Stimulated activated CD8-positive, alpha-beta memory T cell treated with anti-CD3 and anti-CD28 coated beads, Interleukin-7, amount 100 ng/mL, for 4 hours (primary cell): Measurements from ENCODE around the gene XPO6.
"Not testable (repeated sequence)": the region's sequence is repeated elsewhere in the genome, so short reads cannot be mapped to it uniquely, and the experiment has no call there.

Experiments used
- DNase-seq, 2 donors: peaks; one replicate each; pipeline ENCODE4 v3.0.0-alpha.2; 2020; ENCODE audit warnings: low read depth in 2 of 2

XPO6 gene, protein sequence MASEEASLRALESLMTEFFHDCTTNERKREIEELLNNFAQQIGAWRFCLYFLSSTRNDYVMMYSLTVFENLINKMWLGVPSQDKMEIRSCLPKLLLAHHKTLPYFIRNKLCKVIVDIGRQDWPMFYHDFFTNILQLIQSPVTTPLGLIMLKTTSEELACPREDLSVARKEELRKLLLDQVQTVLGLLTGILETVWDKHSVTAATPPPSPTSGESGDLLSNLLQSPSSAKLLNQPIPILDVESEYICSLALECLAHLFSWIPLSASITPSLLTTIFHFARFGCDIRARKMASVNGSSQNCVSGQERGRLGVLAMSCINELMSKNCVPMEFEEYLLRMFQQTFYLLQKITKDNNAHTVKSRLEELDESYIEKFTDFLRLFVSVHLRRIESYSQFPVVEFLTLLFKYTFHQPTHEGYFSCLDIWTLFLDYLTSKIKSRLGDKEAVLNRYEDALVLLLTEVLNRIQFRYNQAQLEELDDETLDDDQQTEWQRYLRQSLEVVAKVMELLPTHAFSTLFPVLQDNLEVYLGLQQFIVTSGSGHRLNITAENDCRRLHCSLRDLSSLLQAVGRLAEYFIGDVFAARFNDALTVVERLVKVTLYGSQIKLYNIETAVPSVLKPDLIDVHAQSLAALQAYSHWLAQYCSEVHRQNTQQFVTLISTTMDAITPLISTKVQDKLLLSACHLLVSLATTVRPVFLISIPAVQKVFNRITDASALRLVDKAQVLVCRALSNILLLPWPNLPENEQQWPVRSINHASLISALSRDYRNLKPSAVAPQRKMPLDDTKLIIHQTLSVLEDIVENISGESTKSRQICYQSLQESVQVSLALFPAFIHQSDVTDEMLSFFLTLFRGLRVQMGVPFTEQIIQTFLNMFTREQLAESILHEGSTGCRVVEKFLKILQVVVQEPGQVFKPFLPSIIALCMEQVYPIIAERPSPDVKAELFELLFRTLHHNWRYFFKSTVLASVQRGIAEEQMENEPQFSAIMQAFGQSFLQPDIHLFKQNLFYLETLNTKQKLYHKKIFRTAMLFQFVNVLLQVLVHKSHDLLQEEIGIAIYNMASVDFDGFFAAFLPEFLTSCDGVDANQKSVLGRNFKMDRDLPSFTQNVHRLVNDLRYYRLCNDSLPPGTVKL

DNA sequence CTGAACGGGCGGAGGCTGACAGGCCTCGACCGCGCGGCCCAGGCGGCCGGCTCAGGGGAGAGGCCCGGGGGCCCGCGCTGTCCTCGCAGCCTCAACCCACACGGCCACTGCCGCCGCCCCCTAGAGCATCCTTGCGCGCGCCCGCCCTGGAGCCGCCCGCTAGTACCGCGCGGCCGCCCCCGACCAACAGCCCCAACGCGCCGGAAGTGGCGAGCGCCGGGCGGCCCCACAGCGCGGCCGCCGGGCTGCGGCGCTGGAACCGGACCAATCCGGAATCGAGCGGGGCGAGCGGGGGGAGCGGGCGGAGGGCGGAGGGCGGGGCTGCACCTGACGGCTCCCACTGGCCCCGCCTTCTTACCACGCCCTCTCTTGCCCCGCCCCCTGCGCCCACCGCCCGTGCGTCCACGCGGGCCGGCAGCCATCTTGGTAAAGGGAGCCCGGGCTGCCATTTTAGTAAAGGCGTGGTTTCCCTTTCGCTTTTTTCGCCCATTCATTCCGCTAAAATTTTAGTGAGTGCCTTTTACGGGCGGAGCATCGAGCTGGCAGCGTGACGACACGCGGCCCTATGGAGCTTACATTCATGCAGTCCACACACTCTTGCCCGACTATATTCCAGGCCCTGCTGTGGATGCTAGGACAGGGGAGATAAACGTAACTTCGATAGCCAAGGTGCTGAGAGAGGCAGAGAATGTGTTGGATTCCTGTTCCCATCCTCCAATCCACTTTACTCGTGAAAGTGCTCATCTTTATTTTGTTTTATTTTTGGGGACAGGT is at the start of gene XPO6:
XPO6 (minus strand) TSS at position 208 of the 774 bp plus-strand sequence. CDS start 597 bp downstream, outside the sequence.
- peak; percentile 95 to 98 for DNase-seq

DNA sequence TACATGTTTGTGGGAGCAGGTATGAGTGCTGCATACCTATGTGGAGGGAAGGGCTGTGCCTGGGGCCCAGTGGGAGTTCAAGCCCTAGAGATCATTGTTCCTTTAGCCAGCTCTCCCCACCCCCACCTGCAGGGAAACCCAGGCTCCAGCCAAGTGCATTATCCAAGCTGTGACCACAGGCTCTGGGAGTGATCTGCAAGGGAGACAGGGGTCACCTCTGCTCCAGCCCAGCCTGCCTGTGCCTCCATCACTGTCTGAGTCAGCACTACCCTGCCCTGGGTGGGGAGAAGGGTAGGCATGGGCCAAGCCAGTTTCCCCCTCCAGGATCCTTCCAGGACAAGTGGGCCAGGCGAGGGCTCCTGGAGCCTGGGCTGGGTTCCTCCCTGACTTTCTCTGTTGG is 48.4 kb upstream of the XPO6 start:
- DNase-seq = no peak

DNA sequence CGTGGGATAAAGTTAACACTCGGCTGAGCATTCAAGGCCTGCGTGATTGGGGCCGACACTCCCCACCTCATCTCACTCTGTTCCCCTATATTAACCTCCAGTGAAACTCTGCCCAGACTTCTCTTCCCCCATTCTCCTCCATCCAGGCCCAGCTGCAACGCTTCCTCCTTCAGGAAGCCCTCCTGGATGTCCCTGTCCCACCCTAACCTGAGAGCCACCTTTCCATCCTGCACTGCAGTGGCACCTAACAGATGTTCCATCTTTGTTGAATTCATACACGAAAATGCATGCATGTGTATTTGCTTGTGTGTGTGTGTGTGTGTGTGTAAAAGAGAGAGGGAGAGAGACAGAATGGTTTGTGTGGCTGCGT is 48.0 kb upstream of the XPO6 start:
- DNase-seq = no peak

DNA sequence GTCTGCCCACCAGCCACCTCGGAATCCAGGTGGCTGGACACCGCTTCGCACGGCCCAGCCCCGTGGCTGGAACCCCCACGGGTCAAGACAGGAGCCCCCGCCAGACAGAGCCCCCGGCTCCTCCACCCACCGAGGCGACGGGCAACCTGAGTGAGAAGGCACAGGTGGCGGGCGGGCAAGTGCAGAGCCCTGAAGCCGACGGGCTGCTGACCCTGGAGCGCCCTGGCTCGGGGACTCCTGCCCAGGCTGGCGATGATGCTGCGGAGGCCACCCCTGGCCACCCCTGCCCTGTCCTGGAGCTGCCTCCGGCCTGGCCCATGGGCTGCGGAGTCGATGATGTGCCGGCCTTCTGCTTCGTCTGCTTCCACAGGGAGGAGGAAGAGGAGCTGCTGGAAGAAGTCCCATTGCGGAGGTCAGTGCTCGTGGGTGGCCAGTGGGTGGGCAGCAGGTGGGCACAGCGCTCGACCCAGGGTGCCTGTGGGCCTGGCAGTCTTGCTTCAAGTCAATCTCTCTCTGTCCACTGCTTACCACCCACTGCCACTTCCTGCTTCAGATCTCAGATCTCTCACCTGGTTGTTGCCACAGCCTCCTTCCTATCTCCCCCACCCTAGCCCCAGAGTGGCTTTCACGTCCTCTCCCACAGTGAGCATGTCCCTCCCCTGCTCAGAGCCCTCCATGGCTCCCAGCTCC is 47.5 kb upstream of the XPO6 start:
- no peak for DNase-seq

DNA sequence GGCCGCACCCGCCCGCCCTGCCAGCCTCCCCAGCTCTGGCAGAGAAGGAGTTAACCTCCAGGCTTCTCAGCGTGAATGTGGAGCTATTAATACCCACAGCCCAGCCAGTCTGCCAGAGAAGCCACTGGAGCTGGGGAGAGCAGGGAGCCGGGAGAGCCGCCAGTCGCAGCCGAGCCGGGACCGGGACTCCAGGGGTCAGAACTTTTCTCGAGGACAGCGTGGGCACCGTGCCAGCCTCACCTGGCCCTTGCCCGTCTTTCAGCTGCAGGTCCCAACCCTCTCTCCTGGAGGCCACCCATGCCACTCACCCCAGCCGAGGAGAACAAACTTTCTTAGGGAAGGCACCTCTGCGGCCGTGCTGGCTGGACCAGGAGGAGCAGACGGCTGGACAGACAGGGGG is 46.8 kb upstream of the XPO6 start:
- no peak for DNase-seq

DNA sequence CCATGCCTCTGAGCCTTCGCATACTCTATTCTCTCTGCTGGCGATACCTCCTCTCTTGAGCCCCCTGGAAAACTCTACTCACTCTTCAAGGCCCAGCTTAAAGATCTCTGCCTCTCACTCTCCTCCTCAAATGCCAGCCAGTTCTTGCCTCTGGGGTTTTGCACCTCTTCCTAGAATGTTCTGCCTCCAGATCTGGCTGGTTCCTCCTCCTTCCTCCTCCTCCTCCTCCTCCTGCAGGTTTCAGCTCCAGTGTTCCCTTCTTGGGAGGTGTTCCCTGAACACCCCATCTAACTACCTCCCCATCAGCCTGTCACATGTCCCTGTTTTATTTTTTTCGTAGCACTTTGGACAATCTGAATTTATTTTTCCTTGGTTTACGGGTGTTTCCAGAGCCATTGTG is 45.5 kb upstream of the XPO6 start:
- no peak for DNase-seq

DNA sequence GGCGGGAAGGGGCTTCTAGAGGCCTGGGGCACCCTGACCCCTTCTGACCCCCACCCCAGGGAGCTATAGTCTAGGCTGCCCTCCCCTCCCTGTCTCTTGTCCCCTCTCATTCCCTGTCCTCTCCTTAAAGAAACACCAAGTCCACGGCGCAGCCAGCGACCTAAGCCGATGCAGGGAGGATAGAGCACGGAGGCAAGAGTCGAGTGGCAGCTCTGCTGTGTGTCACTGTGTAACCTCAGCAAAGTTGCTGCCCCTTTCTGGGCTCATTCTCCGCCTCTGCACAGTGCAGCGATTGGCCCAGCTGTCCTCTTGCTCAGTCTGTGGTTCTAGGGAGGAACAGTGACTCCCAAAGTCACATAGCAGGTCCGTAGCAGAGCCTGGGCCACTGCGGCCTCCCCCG is 44.1 kb upstream of the XPO6 start:
- no peak for DNase-seq

DNA sequence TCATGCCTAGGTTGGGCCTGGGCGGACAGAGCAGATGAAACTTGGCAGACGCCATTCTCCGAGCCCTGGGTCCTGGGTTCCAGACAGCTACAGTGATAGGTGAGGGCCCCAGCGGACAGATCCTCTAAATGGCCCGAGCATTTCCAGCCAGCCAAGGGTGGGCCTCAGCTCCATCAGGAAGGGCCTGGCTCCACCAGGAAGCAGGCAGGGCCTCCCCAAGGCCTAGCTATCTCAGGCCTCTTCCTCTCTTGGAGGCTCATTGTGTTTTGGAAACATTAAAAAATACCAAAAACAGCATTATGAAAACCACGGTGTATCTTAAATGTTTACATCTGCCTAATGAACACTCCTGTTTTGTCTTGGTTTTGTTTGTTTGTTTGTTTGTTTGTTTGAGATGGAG is 42.4 kb upstream of the XPO6 start:
- no peak for DNase-seq

DNA sequence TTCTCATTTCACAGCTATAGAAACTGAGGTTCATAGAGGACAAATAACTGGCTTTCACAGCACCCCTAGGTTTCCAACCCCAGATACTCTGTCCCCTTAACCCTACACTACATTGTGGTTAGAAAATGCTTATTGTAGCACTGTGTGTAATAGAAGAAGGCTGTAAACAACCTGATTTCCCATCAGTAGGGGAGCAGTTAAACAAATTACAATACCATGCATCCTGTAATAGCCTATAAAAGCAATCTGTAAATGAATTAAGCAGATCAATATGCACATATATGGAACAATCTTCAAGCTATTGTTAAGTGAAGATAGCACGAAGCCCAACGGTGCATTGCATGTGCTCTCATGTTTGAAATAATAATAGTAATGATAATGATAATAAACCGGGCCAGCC is 39.2 kb upstream of the XPO6 start:
- no peak for DNase-seq

DNA sequence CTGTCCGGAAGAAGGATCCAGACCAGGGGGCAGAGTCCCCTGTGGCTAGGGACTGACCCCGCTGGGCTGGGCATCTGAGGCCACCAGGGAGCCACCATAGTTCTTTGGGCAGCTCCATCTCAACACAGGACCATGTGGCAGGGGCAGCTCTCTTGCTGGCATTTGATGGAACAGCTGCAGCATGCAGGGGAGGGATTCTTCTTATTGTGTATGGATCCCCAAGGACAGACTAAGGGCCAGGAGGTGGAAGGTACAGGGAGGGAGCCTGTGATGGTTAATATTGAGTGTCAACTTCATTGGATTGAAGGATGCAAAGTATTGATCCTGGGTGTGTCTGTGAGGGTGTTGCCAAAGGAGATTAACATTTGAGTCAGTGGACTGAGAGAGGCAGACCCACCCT is 37.7 kb upstream of the XPO6 start:
- not testable (repeated sequence) for DNase-seq

DNA sequence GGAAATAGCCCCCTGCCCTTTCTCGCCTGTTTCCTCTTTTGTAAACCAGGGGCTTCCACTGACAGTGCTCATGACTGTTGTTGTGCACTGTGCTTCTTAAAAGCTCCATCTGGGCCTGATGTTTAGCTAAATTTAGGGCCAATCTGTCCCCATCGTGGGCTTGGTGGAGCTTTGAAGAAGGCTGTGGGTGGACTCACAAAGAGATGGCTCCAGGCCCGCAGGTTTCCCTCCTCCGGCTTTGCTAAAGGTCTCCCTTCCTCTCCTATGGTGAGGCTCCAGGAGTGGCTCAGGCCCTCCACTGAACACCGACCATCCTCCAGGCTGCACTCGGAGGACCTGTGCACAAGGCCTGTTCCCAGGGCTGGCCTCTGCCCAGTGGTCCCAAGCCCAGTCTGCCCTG is 30.2 kb upstream of the XPO6 start:
- no peak for DNase-seq

DNA sequence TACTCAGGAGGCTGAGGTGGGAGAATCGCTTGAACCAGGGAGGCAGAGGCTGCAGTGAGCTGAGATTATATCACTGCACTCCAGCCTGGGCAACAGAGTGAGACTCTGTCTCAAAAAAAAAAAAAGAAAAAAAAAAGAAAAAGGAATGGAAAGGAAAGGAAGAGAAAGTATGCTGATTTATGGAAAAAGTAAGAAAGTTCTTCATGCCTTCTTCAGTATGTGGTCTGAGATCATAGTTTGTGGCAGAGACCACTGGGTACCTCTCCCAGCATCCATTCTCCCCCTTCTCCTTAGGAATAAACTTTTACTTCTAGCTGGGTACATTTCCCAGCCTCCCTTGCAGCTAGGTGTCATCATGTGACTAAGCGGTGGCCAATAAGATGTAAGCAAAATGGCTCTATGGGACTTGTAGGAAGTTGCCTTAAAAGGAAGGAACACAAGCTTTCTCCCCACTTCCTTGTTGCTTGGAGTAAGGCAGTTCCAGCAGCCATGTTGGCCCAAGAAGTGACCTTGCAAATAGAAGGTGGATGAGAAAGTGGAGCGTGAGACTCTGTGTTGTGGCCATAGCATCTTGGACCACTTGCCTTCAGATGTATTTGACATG is 26.1 kb upstream of the XPO6 start:
- DNase-seq = no peak

DNA sequence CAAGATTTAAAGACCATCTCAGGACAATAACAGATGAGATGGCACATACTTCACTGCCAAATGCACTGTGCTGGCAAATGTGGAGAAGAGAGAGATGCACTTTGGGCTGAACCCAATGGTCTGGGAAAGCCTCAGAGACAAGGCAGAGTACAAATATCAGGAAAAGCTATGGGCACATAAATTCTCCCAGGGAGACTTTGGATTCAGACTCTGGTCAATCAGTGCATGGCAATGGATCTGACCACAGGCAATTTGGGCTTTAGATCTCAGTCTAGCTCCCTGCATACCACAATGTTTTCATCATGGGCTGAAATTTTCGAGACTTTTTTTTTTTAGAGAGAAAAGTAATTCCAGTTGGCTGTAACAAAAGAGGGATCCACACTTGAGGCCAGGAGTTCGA is 20.0 kb upstream of the XPO6 start:
- DNase-seq = no peak

DNA sequence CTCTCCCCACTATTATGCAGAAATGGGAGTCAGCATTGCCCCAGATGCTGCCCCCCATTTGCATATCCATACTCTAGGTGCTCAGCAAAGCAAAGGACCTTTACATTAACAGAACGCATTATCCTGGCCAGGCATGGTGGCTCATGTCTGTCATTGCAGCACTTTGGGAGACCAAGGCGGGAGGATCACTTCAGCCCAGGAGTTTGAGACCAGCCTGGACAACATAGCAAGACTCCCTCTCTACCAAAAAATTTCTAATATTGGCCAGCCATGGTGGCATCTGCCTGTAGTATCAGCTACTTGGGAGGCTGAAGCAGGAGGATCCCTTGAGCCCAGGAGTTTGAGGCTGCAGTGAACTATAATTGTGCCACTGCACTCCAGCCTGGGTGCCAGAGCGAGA is 12.1 kb upstream of the XPO6 start:
- not testable (repeated sequence) for DNase-seq

DNA sequence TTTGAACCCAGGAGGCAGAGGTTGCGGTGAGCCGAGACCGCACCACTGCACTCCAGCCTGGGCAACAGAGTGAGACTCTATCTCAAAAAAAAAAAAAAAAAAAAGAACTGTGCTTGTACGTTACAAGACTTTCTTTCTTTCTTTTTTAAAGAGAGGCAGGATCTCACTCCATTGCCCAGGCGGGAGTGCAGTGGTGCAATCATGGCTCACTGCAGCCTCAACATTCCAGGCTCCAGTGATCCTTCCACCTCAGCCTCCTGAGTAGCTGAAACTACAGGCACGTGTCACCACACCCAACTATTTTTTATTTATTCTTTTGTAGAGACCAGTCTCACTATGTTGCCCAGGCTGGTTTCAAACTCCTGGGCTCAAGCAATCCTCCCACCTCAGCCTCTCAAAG is 8.0 kb upstream of the XPO6 start:
- not testable (repeated sequence) for DNase-seq

DNA sequence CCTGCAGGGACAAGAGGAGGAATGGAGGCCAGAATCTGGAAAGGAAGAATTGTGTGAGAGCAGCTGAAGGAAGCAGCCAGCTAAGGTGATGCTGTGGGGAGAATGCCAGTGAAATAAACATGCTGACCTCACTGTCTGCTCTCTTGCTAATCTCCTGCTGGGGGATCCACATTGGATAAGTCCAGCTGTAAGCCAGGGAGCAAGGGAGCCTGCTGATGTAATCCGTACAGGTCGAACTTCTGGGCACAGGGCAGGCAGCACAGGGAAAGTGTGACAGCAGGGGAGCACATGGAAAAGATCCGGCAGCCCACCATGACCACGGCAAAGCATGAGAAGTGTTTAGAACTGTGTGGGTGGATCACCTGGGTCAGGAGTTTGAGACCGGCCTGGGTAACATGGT is 7.5 kb upstream of the XPO6 start:
- DNase-seq = no peak

DNA sequence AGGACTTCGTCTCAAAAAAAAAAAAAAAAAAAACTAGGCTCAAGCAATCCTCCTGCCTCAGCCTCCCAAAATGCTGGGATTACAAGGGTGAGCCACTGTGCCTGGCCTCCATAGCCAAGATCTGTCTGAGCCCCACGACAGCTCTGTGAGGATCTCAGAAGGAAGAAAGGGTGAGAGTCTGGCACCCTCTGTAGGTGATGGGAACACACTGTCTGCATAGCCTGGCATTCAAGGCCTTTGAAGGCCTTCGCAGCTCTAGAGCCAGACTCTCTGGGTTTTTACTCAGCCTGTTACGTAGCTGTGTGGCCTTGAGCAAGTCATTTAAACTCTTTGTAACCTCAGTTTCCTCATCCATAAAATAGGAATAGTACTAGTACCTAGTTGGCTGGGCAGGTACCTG is 6.3 kb upstream of the XPO6 start:
- peak; percentile 32 to 69 for DNase-seq

DNA sequence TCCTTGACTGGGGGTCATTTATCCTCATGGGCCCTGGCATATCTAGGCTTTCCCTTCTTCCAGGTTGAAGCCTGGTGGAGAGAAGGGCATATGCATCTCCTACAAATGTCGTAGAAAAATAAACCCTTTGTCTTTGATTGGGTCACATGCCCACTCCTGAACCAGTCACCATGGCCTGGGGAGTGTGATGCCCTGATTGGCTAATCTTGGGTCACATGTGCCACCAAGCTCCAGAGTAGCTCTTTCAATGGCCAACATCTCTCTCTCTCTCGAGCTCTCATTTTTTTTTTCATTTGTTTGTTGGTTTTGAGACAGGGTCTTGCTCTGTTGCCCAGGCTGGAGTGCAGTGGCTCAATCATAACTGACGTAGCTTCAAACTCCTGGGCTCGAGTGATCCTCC is 5.6 kb upstream of the XPO6 start:
- DNase-seq = no peak

DNA sequence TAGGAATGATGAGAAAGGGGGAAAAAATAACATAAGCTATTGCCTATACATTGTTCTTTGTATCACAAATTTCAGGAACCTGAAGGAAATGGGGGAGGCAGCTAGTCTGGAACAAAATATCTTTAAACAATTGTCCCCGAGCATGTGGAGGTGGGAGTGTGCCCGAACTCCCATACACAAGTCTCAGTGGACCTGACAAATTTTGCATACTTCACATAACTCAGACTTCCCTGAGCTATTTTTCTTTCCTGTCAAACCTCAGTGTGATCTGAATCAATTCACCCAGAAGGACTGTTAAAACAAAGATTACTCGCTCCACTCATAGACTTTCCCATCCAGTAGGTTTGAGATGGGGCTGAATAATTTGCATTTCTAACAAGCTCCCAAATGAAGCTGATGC is 1.6 kb upstream of the XPO6 start:
- DNase-seq = no peak

DNA sequence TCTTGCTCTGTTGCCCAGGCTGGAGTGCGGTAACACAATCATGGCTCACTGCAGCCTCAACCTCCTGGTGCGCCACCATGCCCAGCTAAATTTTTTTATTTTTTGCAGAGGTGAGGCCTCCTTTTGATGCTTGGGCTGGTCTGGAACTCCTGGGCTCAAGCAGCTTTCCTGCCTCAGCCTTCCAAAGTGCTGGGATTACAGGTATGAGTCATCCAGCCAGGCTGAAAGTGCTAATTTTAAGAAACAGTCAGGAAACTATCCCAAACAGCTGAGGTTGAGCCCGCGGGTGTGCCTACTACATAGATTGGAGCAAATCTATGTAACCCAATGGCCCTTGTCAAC is 738 bp upstream of the XPO6 start:
- no peak for DNase-seq
